ENCODE results near the gene ACAD10. TPM values are rescaled to one million over a fixed set of nuclear protein-coding genes. Genes with fewer than 3 reads are reported as not detected.
"Not testable (repeated sequence)": the region's sequence is repeated elsewhere in the genome, so short reads cannot be mapped to it uniquely, and the experiment has no call there.

ACAD10 gene
- total and polyA plus RNA-seq, 2 of the 13 experiments (the other 11 are each of a cell fraction or from before 2014, with no cell fraction given): 15.2 to 16.3 TPM

DNA sequence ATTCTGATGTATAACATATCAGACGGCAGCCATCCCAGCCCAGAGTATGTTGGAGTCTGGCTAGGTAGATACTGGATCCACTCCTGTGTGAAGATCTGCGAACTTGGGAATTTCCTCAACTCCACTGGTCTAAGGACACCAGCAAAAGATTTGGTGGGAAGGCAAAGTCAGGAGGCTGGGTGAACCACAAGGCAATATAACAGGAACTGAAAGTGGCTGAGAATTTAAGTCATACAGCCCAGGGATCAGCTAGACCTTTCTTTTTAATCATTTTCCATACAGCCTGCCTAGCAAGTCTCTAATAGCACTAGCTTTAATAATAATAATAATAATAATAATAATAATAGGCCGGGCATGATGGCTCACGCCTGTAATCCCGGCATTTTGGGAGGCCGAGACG is 34.9 kb upstream of the ACAD10 start (continued):
- TF ChIP-seq HNRNPK (IDR thresholded peaks at IDR 0.05; ENCODE audit: low read depth, low read length, poor library complexity, severe bottlenecking) (no peak), PHF8 (CRISPR knock-in tag; IDR thresholded peaks at IDR 0.05) (no peak), ZNF570 (CRISPR knock-in tag; IDR thresholded peaks at IDR 0.05; ENCODE audit: borderline replicate concordance) (no peak), BHLHE40 (IDR thresholded peaks at IDR 0.05; ENCODE audit: low read length) (no peak), RNF2 (conservative IDR thresholded peaks at IDR 0.05; ENCODE audit: low read depth) (no peak), RAD51 (IDR thresholded peaks at IDR 0.05; ENCODE audit: borderline replicate concordance) (no peak), SNAI1 (CRISPR knock-in tag; IDR thresholded peaks at IDR 0.05; ENCODE audit: borderline replicate concordance) (no peak)
- TF ChIP-seq, protein P1, sequence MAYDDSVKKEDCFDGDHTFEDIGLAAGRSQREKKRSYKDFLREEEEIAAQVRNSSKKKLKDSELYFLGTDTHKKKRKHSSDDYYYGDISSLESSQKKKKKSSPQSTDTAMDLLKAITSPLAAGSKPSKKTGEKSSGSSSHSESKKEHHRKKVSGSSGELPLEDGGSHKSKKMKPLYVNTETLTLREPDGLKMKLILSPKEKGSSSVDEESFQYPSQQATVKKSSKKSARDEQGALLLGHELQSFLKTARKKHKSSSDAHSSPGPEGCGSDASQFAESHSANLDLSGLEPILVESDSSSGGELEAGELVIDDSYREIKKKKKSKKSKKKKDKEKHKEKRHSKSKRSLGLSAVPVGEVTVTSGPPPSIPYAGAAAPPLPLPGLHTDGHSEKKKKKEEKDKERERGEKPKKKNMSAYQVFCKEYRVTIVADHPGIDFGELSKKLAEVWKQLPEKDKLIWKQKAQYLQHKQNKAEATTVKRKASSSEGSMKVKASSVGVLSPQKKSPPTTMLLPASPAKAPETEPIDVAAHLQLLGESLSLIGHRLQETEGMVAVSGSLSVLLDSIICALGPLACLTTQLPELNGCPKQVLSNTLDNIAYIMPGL (CRISPR knock-in tag; IDR thresholded peaks at IDR 0.05; ENCODE audit: borderline replicate concordance in 1 of 2, low read depth in 1 of 2): no peak
- TF ChIP-seq, protein P2, sequence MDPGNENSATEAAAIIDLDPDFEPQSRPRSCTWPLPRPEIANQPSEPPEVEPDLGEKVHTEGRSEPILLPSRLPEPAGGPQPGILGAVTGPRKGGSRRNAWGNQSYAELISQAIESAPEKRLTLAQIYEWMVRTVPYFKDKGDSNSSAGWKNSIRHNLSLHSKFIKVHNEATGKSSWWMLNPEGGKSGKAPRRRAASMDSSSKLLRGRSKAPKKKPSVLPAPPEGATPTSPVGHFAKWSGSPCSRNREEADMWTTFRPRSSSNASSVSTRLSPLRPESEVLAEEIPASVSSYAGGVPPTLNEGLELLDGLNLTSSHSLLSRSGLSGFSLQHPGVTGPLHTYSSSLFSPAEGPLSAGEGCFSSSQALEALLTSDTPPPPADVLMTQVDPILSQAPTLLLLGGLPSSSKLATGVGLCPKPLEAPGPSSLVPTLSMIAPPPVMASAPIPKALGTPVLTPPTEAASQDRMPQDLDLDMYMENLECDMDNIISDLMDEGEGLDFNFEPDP (CRISPR knock-in tag; conservative IDR thresholded peaks at IDR 0.05): no peak

DNA sequence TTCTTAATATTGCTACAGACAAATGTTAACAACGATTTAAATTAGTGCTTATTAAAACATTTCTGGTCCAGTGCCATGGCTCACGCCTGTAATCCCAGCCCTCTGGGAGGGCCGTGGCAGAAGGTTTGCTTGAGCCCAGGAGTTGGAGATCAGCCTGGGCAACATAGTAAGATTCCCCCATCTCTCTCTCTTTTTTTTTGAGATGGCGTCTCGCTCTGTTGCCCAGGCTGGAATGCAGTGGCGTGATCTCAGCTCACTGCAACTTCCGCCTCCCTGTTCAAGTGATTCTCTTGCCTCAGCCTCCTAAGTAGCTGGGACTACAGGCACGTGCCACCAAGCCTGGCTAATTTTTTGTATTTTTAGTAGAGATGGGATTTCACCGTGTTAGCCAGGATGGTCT is 33.3 kb upstream of the ACAD10 start:
- H3K36me3 ChIP-seq (replicated peaks in 1 of 2; ENCODE audit: control insufficient read depth in 1 of 2, insufficient read depth in 2 of 2, low read length in 2 of 2): peaks cover 15 to 61% of the 10 kb centered on the region in 2 experiments
- H4K20me1 ChIP-seq (ENCODE audit: insufficient read depth, low read length); H3K4me2 ChIP-seq (ENCODE audit: low read depth, low read length); in situ Hi-C loops (cut with HindIII; ENCODE audit: extremely low pct_ligation_motif_present, low pct_unique_long_range_greater_than_20kb); POLR2A ChIA-PET; H3K9ac ChIP-seq (ENCODE audit: insufficient read depth, low read depth, low read length); H3K9me3 ChIP-seq (ENCODE audit: low read length); FAIRE-seq; H2AFZ ChIP-seq (ENCODE audit: low read length); H3K79me2 ChIP-seq (ENCODE audit: insufficient read depth, low read length); CTCF ChIA-PET (ENCODE audit: low intra/inter-chr PET ratio, low total read pairs); H3K27ac ChIP-seq (ENCODE audit: extremely low read length, insufficient read depth, low read length); H3K27me3 ChIP-seq (ENCODE audit: control insufficient read depth in 1 of 2, insufficient read depth in 2 of 2, low read length in 2 of 2); H3K4me1 ChIP-seq (ENCODE audit: insufficient read depth, low read length); BruUV-seq (replicated peaks); intact Hi-C loops (cut with micrococcal nuclease; ENCODE audit: unreplicated experiment); ATAC-seq; H3K4me3 ChIP-seq (replicated peaks in 1 of 3; ENCODE audit: insufficient read depth in 1 of 3, low read depth in 2 of 3, low read length in 3 of 3); DNase-seq (ENCODE audit: low spot score): not testable (repeated sequence)
- 92% methylated on average over 9 of the region's 9 CpGs for WGBS (ENCODE audit: low lambda C conversion rate)

All from HepG2 (cell line).